ENCODE measurements around the gene KREMEN1.
A peak's percentile ranks its signal among the peaks of the same experiment; 100 is the strongest.

Gene KREMEN1

DNA sequence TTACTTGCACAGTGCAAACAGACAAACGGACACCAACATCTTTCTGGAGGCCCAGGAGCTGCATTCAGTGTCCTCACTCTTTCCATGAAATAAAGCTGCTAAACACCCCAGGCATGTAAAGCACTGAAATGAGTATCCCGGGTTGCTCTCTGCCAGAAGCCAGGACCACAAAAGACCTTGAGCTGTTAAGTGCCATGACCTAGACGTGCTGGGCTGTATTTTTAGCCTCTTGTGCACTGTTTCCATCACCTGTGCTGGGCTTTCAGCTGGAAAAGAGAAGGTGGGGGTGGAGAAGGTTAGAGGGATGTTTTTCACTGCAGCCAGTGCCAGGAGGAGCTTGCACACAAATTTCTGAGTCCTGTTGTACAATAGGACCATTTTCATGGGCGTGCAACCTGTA, 3.4 kb upstream of the KREMEN1 start:
- Histone ChIP-seq H3K4me3 (ENCODE audit: low read depth, low read length) (no peak overlapping the region), H3K27me3 (ENCODE audit: control insufficient read depth, insufficient read depth, low read length) (peaks cover 49% of the 10 kb centered on the region), H3K9ac (ENCODE audit: low read depth, low read length) (no peak overlapping the region), H3K9me3 (ENCODE audit: control insufficient read depth, insufficient read depth, low read length) (no peaks in the 10 kb centered on the region), H3K27ac (ENCODE audit: low read depth, low read length) (no peak overlapping the region), H3K36me3 (ENCODE audit: control insufficient read depth, insufficient read depth, low read length) (no peaks in the 10 kb centered on the region), H3K4me1 (ENCODE audit: control insufficient read depth, insufficient read depth, low read length) (peaks cover 7% of the 10 kb centered on the region; the same call in 1 of the 2 replicates)

DNA sequence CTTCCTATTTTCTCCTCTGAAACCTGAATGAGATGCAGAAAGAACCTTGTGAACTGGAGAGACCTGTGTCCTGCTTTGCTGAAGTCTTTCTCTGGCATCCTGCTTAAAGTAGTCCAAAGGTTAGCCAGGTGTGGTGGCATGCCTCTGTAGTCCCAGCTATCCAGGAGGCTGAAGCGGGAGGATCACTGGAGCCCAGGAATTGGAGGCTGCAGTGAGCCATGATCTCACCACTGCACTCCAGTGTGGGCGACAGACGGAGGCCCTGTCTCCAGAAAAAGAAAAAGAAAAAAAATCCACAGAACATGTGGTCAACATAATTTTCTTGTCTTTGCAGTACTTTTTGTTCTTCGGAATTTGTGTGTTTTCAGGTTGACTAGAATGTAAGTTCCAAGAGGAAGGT, 2.3 kb upstream of the KREMEN1 start:
- Histone ChIP-seq H3K9me3 (ENCODE audit: control insufficient read depth, insufficient read depth, low read length) (no peaks in the 10 kb centered on the region), H3K27ac (ENCODE audit: low read depth, low read length) (no peak overlapping the region), H3K4me1 (ENCODE audit: control insufficient read depth, insufficient read depth, low read length) (peaks cover 7% of the 10 kb centered on the region; the same call in 1 of the 2 replicates), H3K36me3 (ENCODE audit: control insufficient read depth, insufficient read depth, low read length) (no peaks in the 10 kb centered on the region), H3K9ac (ENCODE audit: low read depth, low read length) (no peak overlapping the region), H3K4me3 (ENCODE audit: low read depth, low read length) (no peak overlapping the region), H3K27me3 (ENCODE audit: control insufficient read depth, insufficient read depth, low read length) (peaks cover 60% of the 10 kb centered on the region)

DNA sequence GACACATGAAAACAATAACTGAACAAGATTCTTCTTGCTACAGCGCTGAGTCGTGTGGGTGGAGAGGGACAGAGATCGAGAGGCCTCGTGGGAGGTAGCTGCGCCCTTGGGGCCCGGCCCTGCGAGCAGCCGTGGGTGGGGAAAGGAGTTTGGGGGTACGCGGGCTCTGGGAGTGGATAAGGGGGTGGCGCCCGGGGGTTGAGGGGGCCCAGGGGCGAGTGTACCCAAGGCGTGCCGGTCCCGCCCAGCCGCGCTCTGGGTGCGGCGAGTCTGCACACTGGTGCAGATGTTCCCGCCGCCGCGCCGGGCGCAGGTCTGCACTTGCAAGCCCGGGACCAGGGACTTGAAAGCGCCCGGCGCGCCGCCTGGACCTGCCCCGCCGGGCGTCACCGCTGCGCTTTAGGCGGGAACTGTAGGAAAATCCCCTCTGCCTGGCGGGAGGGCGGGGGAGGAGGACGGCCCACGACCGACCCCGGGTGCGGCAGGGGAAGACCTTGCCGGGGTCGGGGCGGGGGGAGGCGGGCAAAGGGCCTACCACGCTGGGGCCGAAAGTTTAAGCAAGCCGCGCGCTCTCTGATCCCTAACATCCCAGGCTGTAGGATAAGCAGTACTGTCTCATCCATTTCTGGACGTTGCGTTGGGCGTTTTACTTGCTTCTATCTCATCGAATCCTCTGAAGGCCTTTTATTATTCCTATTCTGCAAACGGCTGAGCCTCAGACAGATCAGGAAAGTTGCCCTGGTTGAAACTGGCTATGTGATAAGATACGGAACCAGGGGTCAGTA, 1.4 kb upstream of the KREMEN1 start:
- H3K9me3 ChIP-seq (ENCODE audit: control insufficient read depth, insufficient read depth, low read length) = no peaks in the 10 kb centered on the region
- H3K36me3 ChIP-seq (ENCODE audit: control insufficient read depth, insufficient read depth, low read length) = no peaks in the 10 kb centered on the region
- H3K27ac ChIP-seq (ENCODE audit: low read depth, low read length) = no peak overlapping the region
- H3K4me1 ChIP-seq (ENCODE audit: control insufficient read depth, insufficient read depth, low read length) = peaks cover 7% of the 10 kb centered on the region; the same call in 1 of the 2 replicates
- H3K9ac ChIP-seq (ENCODE audit: low read depth, low read length) = no peak overlapping the region
- H3K4me3 ChIP-seq (ENCODE audit: low read depth, low read length) = peak overlapping the region; percentile 47
- peaks cover 64% of the 10 kb centered on the region for H3K27me3 ChIP-seq (ENCODE audit: control insufficient read depth, insufficient read depth, low read length)

DNA sequence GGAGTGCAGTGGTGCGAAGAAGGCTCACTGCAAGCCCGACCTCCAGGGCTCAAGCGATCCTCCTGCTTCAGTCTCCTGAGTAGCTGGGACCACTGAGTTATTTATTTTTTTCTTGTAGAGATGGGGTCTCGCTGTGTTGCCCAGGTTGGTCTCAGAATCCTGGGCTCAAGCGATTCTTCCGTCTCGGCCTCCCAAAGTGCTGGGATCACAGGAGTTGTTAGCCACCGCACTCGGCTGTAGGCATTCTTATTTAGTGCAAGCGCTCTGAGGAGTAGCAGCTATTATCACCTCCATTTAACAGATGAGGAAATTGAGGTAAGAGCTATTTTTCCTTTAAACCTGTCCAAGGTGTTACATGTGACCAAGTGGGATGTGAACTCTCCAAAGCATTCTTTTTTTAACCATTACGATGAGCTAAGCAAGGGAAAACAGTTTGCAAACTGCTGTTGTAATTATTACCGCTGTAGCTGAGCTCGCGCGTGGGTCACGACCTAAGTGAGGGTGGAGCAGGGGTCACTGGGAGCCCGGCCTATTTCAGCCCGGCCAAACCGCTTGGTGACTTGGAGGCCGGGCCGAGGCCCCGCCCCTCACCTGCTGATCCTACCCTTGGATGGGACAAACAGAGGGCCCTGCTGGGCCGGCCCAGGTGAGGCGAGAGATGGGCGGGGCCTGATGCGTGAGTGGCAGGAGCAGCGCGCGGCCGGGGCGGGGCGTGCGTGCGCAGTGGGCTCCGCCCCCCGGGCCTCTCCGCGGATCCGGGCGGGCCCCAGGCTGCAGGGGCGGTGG, 449 bp upstream of the KREMEN1 start:
- Histone ChIP-seq H3K27me3 (ENCODE audit: control insufficient read depth, insufficient read depth, low read length) (peaks cover 64% of the 10 kb centered on the region), H3K9me3 (ENCODE audit: control insufficient read depth, insufficient read depth, low read length) (no peaks in the 10 kb centered on the region), H3K4me1 (ENCODE audit: control insufficient read depth, insufficient read depth, low read length) (peaks cover 7% of the 10 kb centered on the region; the same call in 1 of the 2 replicates), H3K27ac (ENCODE audit: low read depth, low read length) (no peak overlapping the region), H3K36me3 (ENCODE audit: control insufficient read depth, insufficient read depth, low read length) (no peaks in the 10 kb centered on the region), H3K4me3 (ENCODE audit: low read depth, low read length) (peak overlapping the region; percentile 29), H3K9ac (ENCODE audit: low read depth, low read length) (no peak overlapping the region)

DNA sequence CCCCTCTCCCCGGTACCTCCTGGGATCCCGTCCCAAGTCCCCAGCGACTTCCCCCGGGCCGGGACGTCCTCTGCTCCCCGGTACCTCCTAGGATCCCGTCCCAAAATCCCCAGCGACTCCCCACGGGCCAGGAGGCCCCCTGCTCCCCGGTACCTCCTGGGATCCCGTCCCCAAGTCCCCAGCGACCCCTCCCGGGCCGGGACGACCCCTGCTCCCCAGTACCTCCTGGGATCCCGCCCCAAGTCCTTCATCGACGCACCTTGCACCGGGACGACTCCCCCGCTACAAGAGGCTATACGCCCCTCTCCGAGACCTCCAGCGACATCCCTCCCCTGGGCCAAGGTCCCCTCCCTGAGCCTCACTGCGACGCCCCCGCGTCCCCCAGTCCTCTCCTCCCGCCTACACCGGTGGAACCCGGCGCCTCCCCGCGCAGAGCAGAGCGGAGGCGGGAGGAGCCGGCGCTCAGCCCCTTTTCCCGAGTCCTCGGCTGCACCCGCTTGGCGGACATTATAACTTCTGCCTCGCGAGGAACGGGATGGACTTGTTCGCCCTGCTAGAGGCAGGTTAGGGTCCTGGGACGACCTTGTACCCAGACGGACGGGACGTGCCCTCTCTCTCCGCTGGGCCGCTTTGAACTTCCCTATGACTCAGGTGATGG, 912 bp downstream of the KREMEN1 start:
- Histone ChIP-seq H3K4me1 (ENCODE audit: control insufficient read depth, insufficient read depth, low read length) (peaks cover 7% of the 10 kb centered on the region; the same call in 1 of the 2 replicates), H3K27ac (ENCODE audit: low read depth, low read length) (no peak overlapping the region), H3K4me3 (ENCODE audit: low read depth, low read length) (peak overlapping the region; percentile 69)

DNA sequence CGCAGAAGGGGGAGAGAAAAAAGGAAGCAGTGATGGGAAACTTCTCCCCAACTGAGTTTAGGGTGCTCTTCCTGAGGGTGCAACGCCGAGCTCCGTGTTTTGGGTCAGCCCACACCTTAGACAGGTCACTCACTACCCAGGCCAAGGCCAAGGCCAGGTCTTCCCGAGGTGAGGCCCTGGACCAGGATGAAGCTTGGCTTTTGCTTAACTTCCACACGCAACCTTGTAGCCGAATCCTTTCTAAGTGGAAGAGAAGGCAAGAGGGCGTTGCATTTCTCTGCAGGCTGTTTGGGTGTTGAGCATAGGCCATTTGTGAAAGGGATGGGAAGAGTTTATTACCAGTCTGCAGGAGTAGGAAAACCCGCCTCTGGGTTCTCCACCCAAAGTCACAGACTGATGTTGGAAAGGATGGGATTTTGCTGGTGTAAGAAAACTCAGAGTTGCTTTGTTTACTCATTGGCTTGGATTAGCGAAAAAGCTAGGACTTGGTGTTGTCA, 1.5 kb downstream of the KREMEN1 start:
- Histone ChIP-seq H3K4me1 (ENCODE audit: control insufficient read depth, insufficient read depth, low read length) (peaks cover 7% of the 10 kb centered on the region; the same call in 1 of the 2 replicates), H3K27ac (ENCODE audit: low read depth, low read length) (no peak overlapping the region), H3K36me3 (ENCODE audit: control insufficient read depth, insufficient read depth, low read length) (no peaks in the 10 kb centered on the region), H3K27me3 (ENCODE audit: control insufficient read depth, insufficient read depth, low read length) (peaks cover 59% of the 10 kb centered on the region), H3K4me3 (ENCODE audit: low read depth, low read length) (peak overlapping the region; percentile 69), H3K9me3 (ENCODE audit: control insufficient read depth, insufficient read depth, low read length) (no peaks in the 10 kb centered on the region), H3K9ac (ENCODE audit: low read depth, low read length) (no peak overlapping the region)

More for the DNA sequence above, 912 bp downstream of the KREMEN1 start:
- Histone ChIP-seq H3K9me3 (ENCODE audit: control insufficient read depth, insufficient read depth, low read length) (no peaks in the 10 kb centered on the region), H3K36me3 (ENCODE audit: control insufficient read depth, insufficient read depth, low read length) (no peaks in the 10 kb centered on the region), H3K9ac (ENCODE audit: low read depth, low read length) (no peak overlapping the region), H3K27me3 (ENCODE audit: control insufficient read depth, insufficient read depth, low read length) (peaks cover 64% of the 10 kb centered on the region)

DNA sequence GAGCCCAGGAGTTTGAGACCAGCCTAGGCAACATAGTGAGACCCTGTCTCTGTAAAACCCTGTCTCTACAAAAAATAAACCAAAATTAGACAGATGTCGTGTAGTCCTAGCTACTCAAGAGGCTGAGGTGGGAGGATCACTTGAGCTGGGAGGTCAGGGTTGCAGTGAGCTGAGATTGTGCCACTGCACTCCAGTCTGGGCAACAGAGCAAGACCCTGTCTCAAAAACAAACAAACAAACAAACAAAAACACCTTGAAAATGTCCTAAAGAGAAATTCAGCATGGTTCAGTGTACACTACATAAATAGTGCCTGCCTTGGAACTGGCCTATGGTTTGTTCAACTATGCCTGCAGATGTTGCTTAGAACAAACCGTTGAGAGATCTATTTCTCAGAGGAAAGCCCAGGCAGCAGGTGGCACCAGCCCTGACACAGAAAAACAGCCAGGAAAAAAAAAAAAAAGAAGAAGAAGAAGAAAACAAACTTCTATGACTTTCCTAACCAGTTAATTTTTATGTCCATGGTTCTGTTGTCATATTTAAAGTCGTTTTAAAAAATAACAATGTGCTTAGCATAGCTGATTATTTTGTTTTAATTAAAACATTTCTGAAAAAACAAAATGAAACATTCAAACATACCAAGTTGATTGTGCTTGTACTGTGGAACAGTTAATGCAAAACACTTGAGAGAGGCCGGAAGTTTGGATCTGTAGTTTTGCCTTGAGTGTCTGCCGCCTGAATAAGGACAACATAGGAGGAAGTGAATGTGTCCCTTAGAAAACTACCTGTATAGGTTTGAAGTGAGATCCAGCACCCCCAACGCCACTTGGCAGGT, 5.4 kb downstream of the KREMEN1 start:
- no peak overlapping the region for H3K4me3 ChIP-seq (ENCODE audit: low read depth, low read length)
- no peaks in the 10 kb centered on the region for H3K9me3 ChIP-seq (ENCODE audit: control insufficient read depth, insufficient read depth, low read length)
- H3K9ac ChIP-seq (ENCODE audit: low read depth, low read length) = no peak overlapping the region
- no peaks in the 10 kb centered on the region for H3K36me3 ChIP-seq (ENCODE audit: control insufficient read depth, insufficient read depth, low read length)
- H3K4me1 ChIP-seq (ENCODE audit: control insufficient read depth, insufficient read depth, low read length) = peaks cover 9% of the 10 kb centered on the region
- peaks cover 27% of the 10 kb centered on the region for H3K27me3 ChIP-seq (ENCODE audit: control insufficient read depth, insufficient read depth, low read length)
- H3K27ac ChIP-seq (ENCODE audit: low read depth, low read length) = no peak overlapping the region

DNA sequence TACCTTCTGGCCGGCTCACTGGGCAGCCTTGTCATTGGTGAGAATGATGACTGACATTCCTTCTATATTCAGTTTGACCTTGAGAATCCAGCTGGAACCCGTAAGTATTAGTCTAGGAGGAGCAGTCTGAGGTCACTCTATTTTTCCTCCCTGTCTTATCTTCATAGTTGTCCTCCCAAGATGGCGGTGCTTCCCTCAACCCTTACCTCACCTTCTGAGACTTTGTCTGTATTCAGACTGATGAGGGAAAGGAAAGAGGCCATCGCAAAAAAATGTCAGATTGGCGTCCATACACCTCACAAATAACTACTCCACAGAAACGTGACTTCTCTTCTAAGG, 6.0 kb downstream of the KREMEN1 start:
- H3K9ac ChIP-seq (ENCODE audit: low read depth, low read length) = no peak overlapping the region
- H3K4me1 ChIP-seq (ENCODE audit: control insufficient read depth, insufficient read depth, low read length) = peaks cover 15% of the 10 kb centered on the region
- no peaks in the 10 kb centered on the region for H3K9me3 ChIP-seq (ENCODE audit: control insufficient read depth, insufficient read depth, low read length)
- no peak overlapping the region for H3K4me3 ChIP-seq (ENCODE audit: low read depth, low read length)
- peaks cover 21% of the 10 kb centered on the region for H3K27me3 ChIP-seq (ENCODE audit: control insufficient read depth, insufficient read depth, low read length)
- no peak overlapping the region for H3K27ac ChIP-seq (ENCODE audit: low read depth, low read length)
- H3K36me3 ChIP-seq (ENCODE audit: control insufficient read depth, insufficient read depth, low read length) = no peaks in the 10 kb centered on the region

DNA sequence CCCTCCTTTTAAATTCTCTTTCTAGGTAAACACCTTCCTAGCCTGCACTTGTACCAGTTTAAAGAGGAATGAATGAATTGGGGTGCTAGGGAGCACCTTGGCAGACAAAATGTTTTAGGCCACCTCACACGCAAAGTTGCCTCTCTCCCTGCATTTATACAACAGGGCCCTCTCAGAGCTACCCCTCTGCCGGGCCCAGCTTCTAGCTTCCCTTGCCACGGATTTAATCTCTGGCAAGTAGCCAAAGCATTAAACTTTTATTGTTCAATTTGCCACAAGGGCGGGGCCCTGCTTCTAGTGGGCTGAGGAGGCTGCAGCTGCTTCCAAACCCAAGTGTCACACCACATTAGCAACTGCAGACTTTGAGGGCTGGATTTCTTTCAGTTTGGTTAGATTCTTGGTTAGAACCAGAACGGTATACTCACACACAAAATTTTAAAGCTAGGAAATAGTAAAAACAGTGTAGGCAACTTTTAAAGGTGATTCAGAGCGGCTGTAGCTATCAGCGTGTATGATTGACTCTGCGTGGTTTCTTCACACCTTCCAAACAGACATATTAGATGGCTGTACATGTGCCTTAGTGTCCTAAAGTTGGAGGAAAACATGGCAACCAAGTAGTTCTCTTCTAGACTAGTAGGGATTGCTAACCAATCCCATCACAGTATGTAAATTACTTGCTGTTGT, 6.5 kb downstream of the KREMEN1 start:
- Histone ChIP-seq H3K27ac (ENCODE audit: low read depth, low read length) (no peak overlapping the region), H3K9ac (ENCODE audit: low read depth, low read length) (no peak overlapping the region)

More for the DNA sequence above, 6.5 kb downstream of the KREMEN1 start:
- Histone ChIP-seq H3K4me3 (ENCODE audit: low read depth, low read length) (no peak overlapping the region), H3K4me1 (ENCODE audit: control insufficient read depth, insufficient read depth, low read length) (peaks cover 20% of the 10 kb centered on the region), H3K9me3 (ENCODE audit: control insufficient read depth, insufficient read depth, low read length) (no peaks in the 10 kb centered on the region), H3K36me3 (ENCODE audit: control insufficient read depth, insufficient read depth, low read length) (no peaks in the 10 kb centered on the region), H3K27me3 (ENCODE audit: control insufficient read depth, insufficient read depth, low read length) (peaks cover 16% of the 10 kb centered on the region)

Data from HUES48 (cell line).